PC-9 (cell line): ENCODE data around the gene RIMS4. TPM values are rescaled to one million over a fixed set of nuclear protein-coding genes. Genes with fewer than 3 reads are reported as not detected.
"Not testable (repeated sequence)": the region's sequence is repeated elsewhere in the genome, so short reads cannot be mapped to it uniquely, and the experiment has no call there.

Experiments used
- BruUV-seq: library from RNA; stranded (reverse); fragments of 400-500 nt; replicated peaks from 2 replicates; lab custom pipeline; 2021; lab: Mats Ljungman, UMichigan
- CTCF ChIA-PET: fragments of 300-600 bp; sonication (Branson Sonifier 250); formaldehyde crosslinking; loops from one replicate; lab custom pipeline; 2022; ENCODE audit warnings: antibody characterized with exemption; lab: Charles Lee
- POLR2A ChIA-PET: fragments of 300-600 bp; sonication (Branson Sonifier 250); formaldehyde crosslinking; loops from one replicate; lab custom pipeline; 2022; ENCODE audit warnings: antibody characterized with exemption; ENCODE audit not compliant: unreplicated experiment; lab: Charles Lee
- DNase-seq, 2 experiments: peaks; one replicate each; pipeline versions ENCODE4 v3.0.0 to v3.0.0-alpha.2; 2015 to 2022; ENCODE audit warnings: mixed read lengths in 1 of 2
- H2AFZ ChIP-seq: fragments of 200-600 bp; sonication (generic); 2 replicates; pipeline ENCODE4 v1.8.1; 2017; ENCODE audit warnings: antibody characterized with exemption
- H3F3A ChIP-seq: fragments of 200-600 bp; sonication (generic); 2 replicates; pipeline ENCODE4 v1.8.1; 2017; ENCODE audit warnings: antibody characterized with exemption, mild to moderate bottlenecking, low read depth; ENCODE audit not compliant: insufficient read depth
- H3K27ac ChIP-seq: fragments of 200-600 bp; sonication (generic); 2 replicates; pipeline ENCODE4 v1.6.1; 2016; ENCODE audit warnings: mixed run types
- H3K27me3 ChIP-seq: fragments of 200-600 bp; sonication (generic); 2 replicates; pipeline ENCODE4 v1.6.1; 2016; ENCODE audit warnings: low read depth, mixed run types; ENCODE audit not compliant: insufficient read depth
- H3K36me3 ChIP-seq: fragments of 200-600 bp; sonication (generic); 2 replicates; pipeline ENCODE4 v1.6.1; 2016; ENCODE audit warnings: low read depth, mixed run types
- H3K4me1 ChIP-seq: fragments of 200-600 bp; sonication (generic); replicated peaks from 2 replicates; pipeline ENCODE4 v1.6.1; 2016; ENCODE audit warnings: mixed run types; ENCODE audit not compliant: insufficient read depth
- H3K4me2 ChIP-seq: fragments of 200-600 bp; sonication (generic); 2 replicates; pipeline ENCODE4 v1.6.1; 2017; ENCODE audit warnings: mixed run types
- H3K4me3 ChIP-seq: fragments of 200-600 bp; sonication (generic); 2 replicates; pipeline ENCODE4 v1.6.1; 2016; ENCODE audit warnings: mixed run types
- H3K79me2 ChIP-seq: fragments of 200-600 bp; sonication (generic); 2 replicates; pipeline ENCODE4 v1.6.1; 2017; ENCODE audit warnings: low read depth, mixed run types
- H3K9me2 ChIP-seq: fragments of 200-600 bp; sonication (generic); 2 replicates; pipeline ENCODE4 v1.8.1; 2017; ENCODE audit warnings: mild to moderate bottlenecking; ENCODE audit not compliant: insufficient read depth
- H3K9me3 ChIP-seq: fragments of 200-600 bp; sonication (generic); 2 replicates; pipeline ENCODE4 v1.8.1; 2016; ENCODE audit warnings: low read depth; ENCODE audit not compliant: insufficient read depth
- H4K20me1 ChIP-seq: fragments of 200-600 bp; sonication (generic); 2 replicates; pipeline ENCODE4 v1.8.1; 2017; ENCODE audit not compliant: insufficient read depth
- CTCF ChIP-seq: fragments of 200-600 bp; sonication (generic); conservative IDR thresholded peaks from 2 replicates; pipeline ENCODE4 v1.6.1; 2017; ENCODE audit warnings: mixed run types, antibody characterized with exemption, mild to moderate bottlenecking, moderate library complexity
- EZH2 ChIP-seq: fragments of 200-600 bp; sonication (generic); IDR thresholded peaks from 2 replicates; pipeline ENCODE4 v1.8.0; 2017; ENCODE audit warnings: antibody characterized with exemption, low read depth
- intact Hi-C: fragments of 100-400 bp; cut with micrococcal nuclease; formaldehyde crosslinking; loops from one replicate; pipeline ENCODE4 v1.10.0; 2022; ENCODE audit not compliant: unreplicated experiment
- total RNA-seq: library from RNA; stranded (reverse); gene quantifications from 2 replicates; pipeline ENCODE4 v1.2.3, GENCODE V29; 2021

The RIMS4 gene
- total RNA-seq, 1 experiment from 2014 or later: 0.13 TPM

GRCh38 chr20:44828640-44829039 lies 18.3 kb upstream of the RIMS4 start:
- CTCF ChIA-PET: no interaction called here

GRCh38 chr20:44827401-44827800 lies 17.1 kb upstream of the RIMS4 start:
- ChIA-PET CTCF (no interaction called here), POLR2A (no interaction called here)
- H3F3A ChIP-seq: no peaks in the 10 kb centered on the region
- no peaks in the 10 kb centered on the region for H3K4me1 ChIP-seq
- H3K79me2 ChIP-seq: no peaks in the 10 kb centered on the region
- H2AFZ ChIP-seq: no peak overlapping the region
- no peak overlapping the region for H3K4me2 ChIP-seq
- no peak overlapping the region for H3K27ac ChIP-seq
- no peak overlapping the region for H3K4me3 ChIP-seq
- H3K27me3 ChIP-seq: peaks cover 45% of the 10 kb centered on the region
- no peaks in the 10 kb centered on the region for H3K9me2 ChIP-seq
- H3K36me3 ChIP-seq: no peaks in the 10 kb centered on the region
- BruUV-seq: no TSS peak
- no peaks in the 10 kb centered on the region; the same call in 1 of the 2 replicates for H4K20me1 ChIP-seq
- no peak for DNase-seq
- TF ChIP-seq CTCF (no peak), EZH2 (no peak)
- intact Hi-C loops: no loop called here
- H3K9me3 ChIP-seq: no peaks in the 10 kb centered on the region

More at GRCh38 chr20:44828640-44829039, 18.3 kb upstream of the RIMS4 start:
- Histone ChIP-seq H3K4me2 (no peak overlapping the region), H3K27ac (no peak overlapping the region), H3K4me1 (no peaks in the 10 kb centered on the region), H2AFZ (no peak overlapping the region), H3K9me2 (no peaks in the 10 kb centered on the region), H3F3A (no peaks in the 10 kb centered on the region), H3K36me3 (no peaks in the 10 kb centered on the region), H3K4me3 (no peak overlapping the region), H3K27me3 (peaks cover 55% of the 10 kb centered on the region), H3K9me3 (no peaks in the 10 kb centered on the region), H3K79me2 (no peaks in the 10 kb centered on the region), H4K20me1 (no peaks in the 10 kb centered on the region; the same call in 1 of the 2 replicates)
- POLR2A ChIA-PET: no interaction called here
- DNase-seq: no peak
- intact Hi-C loops: no loop called here
- no TSS peak for BruUV-seq
- TF ChIP-seq EZH2 (no peak), CTCF (no peak)

GRCh38 chr20:44821576-44821975 lies 11.2 kb upstream of the RIMS4 start:
- BruUV-seq, H3K27ac ChIP-seq, H3K4me2 ChIP-seq, H3K4me1 ChIP-seq, H3K27me3 ChIP-seq, DNase-seq, H3K79me2 ChIP-seq, H4K20me1 ChIP-seq, H3K9me2 ChIP-seq, intact Hi-C loops, POLR2A ChIA-PET, H3K9me3 ChIP-seq, H3F3A ChIP-seq, H3K4me3 ChIP-seq, CTCF ChIA-PET, H3K36me3 ChIP-seq, H2AFZ ChIP-seq: not testable (repeated sequence)

GRCh38 chr20:44819936-44820335 lies 9.6 kb upstream of the RIMS4 start:
- H3K27me3 ChIP-seq: 0 out of 2 replicates have a peak, but pooled peaks cover 5% of the 10 kb centered on the region
- no peak overlapping the region for H3K4me3 ChIP-seq
- no peak for TF ChIP-seq EZH2
- TF ChIP-seq CTCF: no peak
- H3K4me1 ChIP-seq: no peaks in the 10 kb centered on the region
- H3K9me2 ChIP-seq: no peaks in the 10 kb centered on the region
- H4K20me1 ChIP-seq: no peaks in the 10 kb centered on the region
- H3K9me3 ChIP-seq: no peaks in the 10 kb centered on the region
- H3K36me3 ChIP-seq: no peaks in the 10 kb centered on the region
- H3K4me2 ChIP-seq: no peak overlapping the region
- no TSS peak for BruUV-seq
- H2AFZ ChIP-seq: no peak overlapping the region
- no peak overlapping the region for H3K27ac ChIP-seq
- intact Hi-C loops: no loop called here
- CTCF ChIA-PET: interaction anchor here (0.6 kb wide), 1 partner anchor 1145 kb away, joined by 3 read pairs; no protein-coding TSS in a partner anchor
- no peaks in the 10 kb centered on the region for H3F3A ChIP-seq
- POLR2A ChIA-PET: no interaction called here
- H3K79me2 ChIP-seq: no peaks in the 10 kb centered on the region
- DNase-seq: no peak
